ENCODE measurements around the gene PALLD.
"Not testable (repeated sequence)": the region's sequence is repeated elsewhere in the genome, so short reads cannot be mapped to it uniquely, and the experiment has no call there.

PALLD gene

DNA sequence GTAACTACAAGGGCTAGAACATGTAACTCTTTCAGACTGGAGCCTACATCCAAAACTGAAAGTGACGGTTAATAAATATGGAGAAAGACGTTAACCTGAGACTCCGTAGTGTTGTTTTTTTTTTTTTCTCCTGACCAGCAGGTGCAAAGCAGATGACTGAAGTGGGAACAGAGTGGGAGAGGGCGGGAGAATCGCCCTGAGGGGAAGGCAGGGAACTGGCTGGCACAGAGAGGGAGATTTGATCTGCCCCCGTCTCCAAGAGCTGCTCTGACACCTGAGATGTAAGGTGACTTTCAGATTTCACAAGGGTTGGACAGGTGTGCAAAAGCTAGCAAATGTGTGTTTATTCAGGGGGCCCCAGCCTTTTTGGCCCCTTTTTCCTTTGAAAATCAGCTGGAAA is 180.2 kb downstream of the PALLD start:
- DNase-seq (ENCODE audit: low read depth): no peak

DNA sequence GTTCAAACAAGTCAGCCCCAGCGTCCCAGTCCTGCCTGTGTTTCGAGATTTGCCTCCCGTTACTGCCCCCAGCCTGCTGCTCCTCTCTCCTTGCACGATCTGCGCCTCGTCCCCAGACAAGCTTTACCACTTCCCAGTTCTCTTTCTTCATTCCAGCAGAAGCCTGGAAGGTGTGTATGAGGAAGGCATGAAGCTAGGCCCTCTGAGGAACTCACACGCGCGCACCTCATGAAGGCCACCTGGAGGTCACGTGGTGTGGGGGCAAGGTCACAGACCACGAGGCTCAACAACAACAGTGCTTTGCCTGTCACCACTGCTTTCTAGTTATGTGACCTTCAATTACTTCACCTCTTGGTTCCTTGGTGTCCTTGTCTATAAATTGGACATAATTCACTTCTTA is 181.0 kb downstream of the PALLD start:
- no peak for DNase-seq (ENCODE audit: low read depth)

DNA sequence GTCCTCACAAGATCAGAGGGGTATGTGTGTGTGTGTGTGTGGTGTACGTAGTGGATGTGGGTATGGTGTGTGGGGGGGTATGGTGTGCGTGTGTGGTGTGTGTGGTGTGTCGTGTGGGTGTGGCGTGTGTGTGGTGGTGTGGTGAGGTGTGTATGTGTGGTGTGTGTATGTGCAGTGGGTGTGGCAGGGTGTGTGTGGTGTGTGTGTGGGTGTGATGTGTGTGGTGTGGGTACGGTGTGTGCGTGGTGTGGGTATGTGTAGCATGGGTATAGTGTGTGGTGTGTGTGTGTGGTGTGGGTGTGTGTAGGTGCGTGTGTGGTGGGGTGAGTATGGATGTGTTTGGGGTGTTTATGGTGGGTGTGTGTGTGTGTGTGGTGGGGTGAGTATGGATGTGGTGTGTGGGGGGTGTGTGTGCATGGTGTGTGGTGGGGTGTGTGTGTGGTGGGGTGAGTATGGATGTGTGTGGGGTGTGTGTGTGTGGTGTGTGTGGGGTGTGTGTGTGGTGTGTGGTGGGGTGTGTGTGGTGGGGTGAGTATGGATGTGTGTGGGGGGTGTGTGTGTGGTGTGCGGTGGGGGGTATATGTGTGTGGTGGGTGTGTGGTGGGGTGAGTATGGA is 182.0 kb downstream of the PALLD start:
- no peak for DNase-seq (ENCODE audit: low read depth)

GRCh38 chr4:168679397-168679796 is 182.5 kb downstream of the PALLD start:
- no peak for DNase-seq (ENCODE audit: low read depth)

DNA sequence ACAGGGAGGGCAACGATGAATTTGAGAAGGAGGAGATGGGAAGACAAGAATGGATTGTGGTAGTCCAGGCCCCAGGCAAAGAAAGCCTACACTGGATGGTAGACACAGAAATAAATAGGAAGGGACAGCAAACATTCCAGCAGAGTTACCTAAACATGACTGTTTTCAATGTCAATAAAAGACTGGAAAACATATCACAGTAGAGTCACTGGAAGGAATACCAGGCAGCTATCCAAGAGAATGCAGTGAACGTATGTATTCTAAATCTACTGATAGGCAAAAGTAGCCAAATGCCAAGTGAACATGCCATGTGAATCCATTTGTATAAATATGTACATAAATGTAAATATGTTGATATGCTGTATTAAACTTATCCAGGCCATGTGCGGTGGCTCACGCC is 183.0 kb downstream of the PALLD start:
- DNase-seq (ENCODE audit: low read depth): no peak

GRCh38 chr4:168682898-168683500 is 186.1 kb downstream of the PALLD start:
- no peak for DNase-seq (ENCODE audit: low read depth)

GRCh38 chr4:168683595-168683994 is 186.7 kb downstream of the PALLD start:
- no peak for DNase-seq (ENCODE audit: low read depth)

DNA sequence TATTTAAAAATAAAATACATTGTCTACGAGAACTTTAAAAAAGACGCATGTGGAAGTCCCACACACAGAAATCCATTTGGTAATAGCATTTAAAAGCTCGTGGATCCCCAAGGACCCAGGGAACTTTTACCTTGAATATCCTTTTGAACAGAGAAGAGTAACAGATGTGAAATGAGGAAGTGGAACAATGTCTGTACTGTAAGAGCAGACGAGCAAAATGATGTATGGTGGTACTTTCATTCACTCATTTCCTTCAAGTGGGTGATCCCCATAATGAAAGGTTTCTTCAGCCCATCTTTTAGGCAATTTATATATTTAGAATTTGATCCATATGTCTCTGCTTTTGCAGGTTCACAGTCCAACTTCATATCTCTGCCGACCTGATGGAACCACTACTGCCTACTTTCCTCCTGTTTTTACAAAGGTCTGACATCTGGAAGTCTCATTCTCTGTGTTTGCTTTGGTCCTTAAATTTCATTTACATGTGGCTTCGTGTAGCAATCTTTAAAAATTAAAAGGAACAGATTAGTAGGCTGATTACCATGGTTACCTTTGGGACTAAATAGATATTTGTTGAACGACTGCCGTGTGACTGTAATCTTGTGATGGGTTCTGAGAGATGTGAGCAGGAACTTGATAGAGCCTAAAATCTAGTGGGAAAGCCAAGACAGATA is 188.4 kb downstream of the PALLD start:
- DNase-seq (ENCODE audit: low read depth): no peak

DNA sequence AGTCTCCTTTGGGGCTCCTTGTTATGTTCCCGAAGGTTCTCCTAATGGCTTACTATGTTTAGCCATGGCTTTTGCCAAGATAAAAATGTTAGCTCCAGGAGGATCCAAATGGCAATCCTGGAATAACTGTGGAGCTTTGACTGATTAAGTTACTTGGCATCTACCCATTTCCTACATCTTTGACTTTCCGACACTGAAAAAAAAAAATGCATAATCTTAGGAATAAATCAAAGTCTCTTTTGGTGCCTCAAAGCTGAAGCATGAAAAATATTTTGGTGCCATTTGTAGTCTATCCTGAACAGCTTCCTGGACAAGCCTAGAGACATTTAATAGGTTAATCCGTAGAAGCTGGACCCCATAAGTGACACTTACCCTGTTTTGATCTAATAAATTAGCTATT is 191.7 kb downstream of the PALLD start:
- no peak for DNase-seq (ENCODE audit: low read depth)

DNA sequence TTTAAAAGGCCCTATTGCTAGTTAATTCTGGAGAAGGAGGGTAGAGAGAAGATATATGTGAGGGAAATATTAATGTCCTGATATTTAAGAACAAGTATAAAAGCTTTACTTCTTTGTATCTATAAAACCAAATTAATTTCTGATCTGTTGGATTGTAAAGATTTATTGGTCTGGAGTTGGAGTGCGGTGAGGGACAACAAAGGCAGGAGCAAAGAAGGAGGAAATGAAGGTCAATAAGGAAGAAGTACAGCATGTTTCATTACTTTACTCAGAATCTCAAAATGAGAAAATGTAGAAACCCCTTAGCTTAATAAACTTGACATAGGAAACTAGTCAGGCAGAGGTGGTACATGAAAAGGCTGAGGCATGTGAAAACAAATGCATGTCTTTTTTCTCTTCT is 192.9 kb downstream of the PALLD start:
- no peak for DNase-seq (ENCODE audit: low read depth)

DNA sequence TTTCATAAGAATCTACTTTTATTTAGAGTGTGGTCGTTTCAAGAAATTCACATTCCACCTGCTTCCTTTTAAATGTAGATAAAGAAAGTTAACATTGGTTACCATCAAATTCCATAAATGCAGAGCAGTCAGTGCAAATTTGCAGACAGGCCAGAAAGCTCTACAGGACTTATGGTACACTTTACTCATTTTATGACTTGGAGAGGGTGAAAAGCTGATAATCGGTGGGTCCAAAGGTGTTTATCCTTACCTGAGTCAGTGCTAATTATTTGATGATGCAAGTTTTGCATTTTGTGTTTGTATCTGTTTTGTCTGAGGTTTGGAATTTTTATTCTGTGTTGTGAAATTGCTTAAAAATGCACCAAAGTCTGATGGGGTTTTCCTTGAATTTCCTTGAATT is 193.3 kb downstream of the PALLD start:
- DNase-seq (ENCODE audit: low read depth): no peak

DNA sequence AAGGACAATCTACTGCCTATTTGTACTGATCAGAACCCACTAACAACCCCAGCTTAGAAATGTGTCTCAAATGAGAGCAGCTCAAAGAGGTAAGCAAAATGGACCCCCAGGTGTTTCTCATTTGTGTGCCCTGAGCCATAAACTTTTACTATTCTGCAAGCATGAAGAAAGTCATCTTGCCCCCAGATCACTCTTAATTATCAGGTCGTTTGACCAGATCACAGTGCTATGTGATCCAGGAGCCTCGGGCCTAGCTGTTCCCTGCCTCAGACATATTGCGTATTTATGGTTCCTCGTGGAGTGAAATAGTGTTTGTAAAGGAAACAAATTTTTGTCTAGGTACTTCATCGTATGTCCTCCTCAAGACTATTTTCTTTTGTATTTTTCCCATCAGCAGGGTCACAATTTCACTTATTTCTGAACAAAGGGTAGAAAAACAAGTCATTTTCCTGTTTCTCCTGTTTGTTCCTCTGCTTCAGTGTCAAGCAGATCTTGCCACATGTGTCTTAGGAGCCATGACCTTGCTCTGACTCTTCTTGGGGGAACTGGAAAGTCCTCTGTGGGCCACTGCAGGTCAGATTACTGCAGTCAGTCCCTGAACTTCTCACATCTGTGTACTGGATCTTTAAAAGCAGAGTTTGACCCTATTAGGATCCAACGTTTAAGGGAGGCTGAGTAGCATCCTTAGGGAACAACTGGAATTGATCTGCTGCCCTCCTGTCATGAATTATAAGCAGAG is 194.9 kb downstream of the PALLD start:
- no peak for DNase-seq (ENCODE audit: low read depth)

GRCh38 chr4:168693750-168694490 is 197.1 kb downstream of the PALLD start:
- no peak for DNase-seq (ENCODE audit: low read depth)

DNA sequence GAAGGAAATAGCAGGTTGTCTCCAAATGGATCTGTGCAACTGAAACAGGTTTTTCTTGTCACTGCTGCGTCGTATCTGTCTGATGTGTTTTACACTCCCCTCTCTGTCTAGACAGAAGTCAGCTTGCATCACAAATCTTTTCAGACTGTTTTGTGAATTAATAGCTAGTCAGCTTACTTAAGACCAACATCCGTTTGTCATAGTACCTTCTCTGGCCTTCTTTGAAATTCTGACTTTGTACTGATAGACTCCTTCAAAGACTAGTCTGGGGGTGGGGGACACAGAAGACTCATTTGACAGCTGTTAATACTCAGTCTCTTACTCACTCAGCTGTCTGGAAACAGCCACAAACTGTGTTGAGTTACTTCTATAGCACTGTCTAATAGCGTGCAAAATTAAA is 197.8 kb downstream of the PALLD start:
- no peak for DNase-seq (ENCODE audit: low read depth)

GRCh38 chr4:168695288-168695687 is 198.4 kb downstream of the PALLD start:
- DNase-seq (ENCODE audit: low read depth): no peak

- no peak for DNase-seq (ENCODE audit: low read depth)
Observed at GRCh38 chr4:168696280-168696679, 199.4 kb downstream of the PALLD start.

- DNase-seq (ENCODE audit: low read depth): no peak
Observed at GRCh38 chr4:168696826-168697225, 200.0 kb downstream of the PALLD start.

GRCh38 chr4:168699224-168699878 is 202.5 kb downstream of the PALLD start:
- DNase-seq (ENCODE audit: low read depth): no peak

- DNase-seq (ENCODE audit: low read depth): no peak
Observed at GRCh38 chr4:168701061-168701460, 204.2 kb downstream of the PALLD start.

DNA sequence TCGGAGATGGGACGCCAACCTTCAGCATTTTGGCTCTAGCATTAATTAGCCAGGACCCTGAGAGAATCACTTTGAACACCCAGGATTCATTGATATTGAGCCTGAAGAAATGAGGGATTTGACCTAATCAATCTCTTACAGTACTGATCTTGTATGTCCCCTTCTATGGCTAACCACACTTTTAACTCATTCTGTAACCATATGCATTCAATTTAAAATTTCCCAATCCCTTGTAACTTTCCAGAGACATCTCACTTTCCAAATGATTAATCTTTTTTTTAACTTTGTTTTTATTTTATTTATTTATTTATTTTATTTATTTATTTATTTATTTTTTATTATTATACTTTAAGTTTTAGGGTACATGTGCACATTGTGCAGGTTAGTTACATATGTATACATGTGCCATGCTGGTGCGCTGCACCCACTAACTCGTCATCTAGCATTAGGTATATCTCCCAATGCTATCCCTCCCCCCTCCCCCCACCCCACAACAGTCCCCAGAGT is 205.8 kb downstream of the PALLD start:
- DNase-seq (ENCODE audit: low read depth): not testable (repeated sequence)

DNA sequence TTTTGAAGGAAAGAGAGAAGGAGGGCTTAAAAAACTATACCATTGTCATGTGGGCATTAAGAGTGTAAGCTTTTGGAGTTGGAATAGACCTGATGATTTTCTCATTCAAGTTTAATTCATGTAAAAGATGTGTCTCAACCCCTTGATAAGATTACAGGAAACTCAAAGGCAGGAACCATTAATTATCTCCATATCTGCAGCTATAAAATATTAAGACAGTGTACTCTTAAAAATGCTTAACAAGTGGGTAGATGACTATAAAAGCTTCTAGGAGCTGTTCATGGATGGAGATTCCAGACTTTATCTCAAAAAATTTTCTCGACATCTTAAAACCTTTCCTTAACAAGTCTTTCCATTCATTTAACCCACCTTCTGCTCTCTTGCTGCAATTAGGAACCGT is 208.3 kb downstream of the PALLD start:
- no peak for DNase-seq (ENCODE audit: low read depth)

GRCh38 chr4:168707205-168707604 is 210.4 kb downstream of the PALLD start:
- DNase-seq (ENCODE audit: low read depth): no peak
